ENCODE results near the gene MYO1G. TPM values are rescaled to one million over a fixed set of nuclear protein-coding genes. Genes with fewer than 3 reads are reported as not detected.
"Not testable (repeated sequence)": the region's sequence is repeated elsewhere in the genome, so short reads cannot be mapped to it uniquely, and the experiment has no call there.

MYO1G gene
- total and polyA plus RNA-seq, 2 donors from 2014 or later, result 0.60 to 14.3 TPM

DNA sequence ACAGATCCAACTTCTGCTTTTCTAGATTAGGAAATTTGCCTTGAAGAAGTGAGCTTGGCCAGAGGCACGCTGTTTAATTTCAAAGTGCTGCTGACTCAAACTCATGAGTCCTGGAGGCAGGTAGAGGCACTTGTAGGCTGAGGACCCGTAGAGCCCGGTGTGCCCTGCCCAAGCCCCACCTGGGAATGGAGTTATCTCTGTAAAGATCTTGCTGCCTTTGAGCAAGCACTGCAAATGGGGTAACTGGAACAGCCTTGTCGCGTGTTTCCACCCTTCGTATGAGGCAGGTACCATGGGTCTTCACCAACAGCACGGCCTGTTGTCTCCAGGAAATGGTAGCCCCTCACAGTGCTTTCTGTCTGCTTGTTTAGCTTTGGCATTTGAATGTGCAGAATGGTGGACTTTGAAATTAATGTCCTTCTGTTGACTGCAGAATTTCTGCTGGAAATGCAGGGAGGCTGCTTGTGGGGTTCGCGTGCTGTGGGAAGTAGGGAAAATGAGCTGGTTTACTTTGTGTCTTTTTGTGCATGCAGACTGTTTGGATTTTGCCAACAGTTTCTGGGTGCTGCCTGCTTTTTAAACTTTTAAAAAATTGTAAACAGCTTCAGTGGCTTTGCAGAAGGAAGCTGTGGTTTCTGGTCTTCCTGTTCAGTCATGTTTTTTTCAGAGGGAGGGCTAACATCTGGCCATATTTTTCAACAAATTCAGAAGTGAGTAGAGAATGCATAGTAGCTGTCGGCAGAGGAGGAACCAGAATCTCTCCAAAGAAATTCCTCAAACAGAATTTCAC lies 48.4 kb upstream of the MYO1G start:
- TF ChIP-seq, protein P1, sequence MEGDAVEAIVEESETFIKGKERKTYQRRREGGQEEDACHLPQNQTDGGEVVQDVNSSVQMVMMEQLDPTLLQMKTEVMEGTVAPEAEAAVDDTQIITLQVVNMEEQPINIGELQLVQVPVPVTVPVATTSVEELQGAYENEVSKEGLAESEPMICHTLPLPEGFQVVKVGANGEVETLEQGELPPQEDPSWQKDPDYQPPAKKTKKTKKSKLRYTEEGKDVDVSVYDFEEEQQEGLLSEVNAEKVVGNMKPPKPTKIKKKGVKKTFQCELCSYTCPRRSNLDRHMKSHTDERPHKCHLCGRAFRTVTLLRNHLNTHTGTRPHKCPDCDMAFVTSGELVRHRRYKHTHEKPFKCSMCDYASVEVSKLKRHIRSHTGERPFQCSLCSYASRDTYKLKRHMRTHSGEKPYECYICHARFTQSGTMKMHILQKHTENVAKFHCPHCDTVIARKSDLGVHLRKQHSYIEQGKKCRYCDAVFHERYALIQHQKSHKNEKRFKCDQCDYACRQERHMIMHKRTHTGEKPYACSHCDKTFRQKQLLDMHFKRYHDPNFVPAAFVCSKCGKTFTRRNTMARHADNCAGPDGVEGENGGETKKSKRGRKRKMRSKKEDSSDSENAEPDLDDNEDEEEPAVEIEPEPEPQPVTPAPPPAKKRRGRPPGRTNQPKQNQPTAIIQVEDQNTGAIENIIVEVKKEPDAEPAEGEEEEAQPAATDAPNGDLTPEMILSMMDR (IDR thresholded peaks at IDR 0.05; ENCODE audit: borderline replicate concordance, extremely low read depth, insufficient read depth), result no peak
- Histone ChIP-seq H3K27me3 (ENCODE audit: control insufficient read depth, insufficient read depth, low read length) (no peaks in the 10 kb centered on the region), H3K4me1 (ENCODE audit: control insufficient read depth in 2 of 3, insufficient read depth in 2 of 3, low read depth in 1 of 3, low read length in 3 of 3) (no peaks in the 10 kb centered on the region), H3K27ac (ENCODE audit: low read depth in 2 of 2, low read length in 2 of 2) (no peak overlapping the region), H3K9ac (ENCODE audit: low read length in 3 of 3) (no peak overlapping the region), H3K36me3 (ENCODE audit: control insufficient read depth in 2 of 3, insufficient read depth in 3 of 3, low read length in 3 of 3) (no peaks in the 10 kb centered on the region), H3K9me3 (ENCODE audit: control insufficient read depth in 2 of 3, insufficient read depth in 1 of 3, low read length in 3 of 3) (no peaks in the 10 kb centered on the region), H3K4me3 (ENCODE audit: low read length in 3 of 3) (peak overlapping the region in 2 of 3 donors; percentile 0 to 8)
- intact Hi-C loops (cut with DNase I), result no loop called here
- FAIRE-seq (no peak), DNase-seq (no peak)

DNA sequence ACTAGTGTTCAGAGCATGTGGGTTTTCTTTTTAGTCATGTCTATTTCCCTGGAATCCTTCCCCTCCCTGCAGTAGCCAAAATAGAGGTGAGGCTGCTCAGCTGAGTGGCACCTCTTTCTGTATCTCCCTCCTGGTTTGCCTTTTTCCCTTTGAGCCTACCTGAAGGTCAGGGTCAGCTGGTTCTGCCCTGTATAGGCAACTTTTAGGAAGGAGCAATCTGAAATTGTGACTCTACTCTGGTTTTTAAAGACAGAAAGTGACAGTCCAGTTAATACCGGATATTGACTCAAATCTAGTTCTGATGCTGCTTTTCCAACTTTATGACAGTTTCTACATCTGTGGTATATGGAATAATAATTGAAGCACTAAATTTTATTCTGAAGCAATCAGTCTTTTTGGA lies 47.2 kb upstream of the MYO1G start:
- Histone ChIP-seq H3K9ac (ENCODE audit: low read length in 3 of 3) (no peak overlapping the region), H3K27me3 (ENCODE audit: control insufficient read depth, insufficient read depth, low read length) (no peaks in the 10 kb centered on the region), H3K36me3 (ENCODE audit: control insufficient read depth in 2 of 3, insufficient read depth in 3 of 3, low read length in 3 of 3) (no peaks in the 10 kb centered on the region), H3K4me3 (ENCODE audit: low read length in 3 of 3) (no peak overlapping the region), H3K4me1 (ENCODE audit: control insufficient read depth in 2 of 3, insufficient read depth in 2 of 3, low read depth in 1 of 3, low read length in 3 of 3) (no peaks in the 10 kb centered on the region), H3K27ac (ENCODE audit: low read depth in 2 of 2, low read length in 2 of 2) (no peak overlapping the region), H3K9me3 (ENCODE audit: control insufficient read depth in 2 of 3, insufficient read depth in 1 of 3, low read length in 3 of 3) (no peaks in the 10 kb centered on the region)
- TF ChIP-seq, protein P1 (IDR thresholded peaks at IDR 0.05; ENCODE audit: borderline replicate concordance, extremely low read depth, insufficient read depth), result no peak
- intact Hi-C loops (cut with DNase I), result no loop called here
- FAIRE-seq (no peak), DNase-seq (no peak)

DNA sequence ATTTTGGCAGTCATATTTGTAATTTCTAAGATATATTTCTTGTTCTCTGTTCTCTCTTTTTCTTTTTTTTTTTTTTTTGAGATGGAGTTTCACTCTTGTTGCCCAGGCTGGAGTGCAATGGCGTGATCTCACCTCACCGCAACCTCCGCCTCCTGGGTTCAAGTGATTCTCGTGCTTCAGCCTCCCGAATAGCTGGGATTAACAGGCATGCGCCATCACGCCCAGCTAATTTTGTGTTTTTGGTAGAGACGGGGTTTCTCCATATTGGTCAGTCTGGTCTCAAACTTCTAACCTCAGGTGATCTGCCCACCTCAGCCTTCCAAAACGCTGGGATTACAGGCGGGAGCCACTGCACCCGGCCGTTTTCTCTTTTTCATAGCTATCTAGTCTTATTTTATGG lies 46.7 kb upstream of the MYO1G start:
- H3K4me3 ChIP-seq (ENCODE audit: low read length in 3 of 3); intact Hi-C loops (cut with DNase I); FAIRE-seq; DNase-seq; H3K36me3 ChIP-seq (ENCODE audit: control insufficient read depth in 2 of 3, insufficient read depth in 3 of 3, low read length in 3 of 3); H3K9ac ChIP-seq (ENCODE audit: low read length in 3 of 3); H3K9me3 ChIP-seq (ENCODE audit: control insufficient read depth in 2 of 3, insufficient read depth in 1 of 3, low read length in 3 of 3); H3K4me1 ChIP-seq (ENCODE audit: control insufficient read depth in 2 of 3, insufficient read depth in 2 of 3, low read depth in 1 of 3, low read length in 3 of 3); H3K27me3 ChIP-seq (ENCODE audit: control insufficient read depth, insufficient read depth, low read length); H3K27ac ChIP-seq (ENCODE audit: low read depth in 2 of 2, low read length in 2 of 2): not testable (repeated sequence)

DNA sequence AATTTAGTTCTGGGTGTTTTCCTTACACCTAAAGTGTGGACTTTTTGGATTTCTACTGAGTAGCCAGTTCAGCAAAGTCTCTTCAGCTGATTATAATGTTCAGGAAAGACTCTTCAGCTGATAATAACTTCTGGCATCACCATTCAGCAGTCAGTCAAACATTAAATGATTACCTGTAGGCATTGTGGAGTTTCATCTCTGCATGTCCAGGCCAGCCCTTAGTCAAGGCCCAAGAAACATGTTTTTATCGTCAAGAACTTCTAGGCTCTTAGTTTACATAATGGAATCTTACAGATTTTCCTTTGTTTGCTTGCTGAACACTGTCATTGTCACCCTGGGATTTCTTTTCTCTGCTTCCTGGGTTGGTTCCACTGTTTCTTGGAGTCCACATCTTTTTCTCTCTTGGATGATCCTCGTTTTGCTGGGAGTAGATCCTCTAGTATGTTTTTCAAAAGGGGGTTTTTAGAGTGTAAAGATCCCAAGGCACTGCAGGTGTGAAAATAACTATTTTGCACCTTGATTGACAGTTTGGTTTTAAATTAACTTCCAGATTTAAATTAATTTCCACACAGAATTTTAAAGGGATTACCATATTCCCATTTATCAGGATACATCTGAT lies 45.4 kb upstream of the MYO1G start:
- DNase-seq (no peak), FAIRE-seq (no peak)
- H3K9ac ChIP-seq (ENCODE audit: low read length in 3 of 3), result no peak overlapping the region
- no peaks in the 10 kb centered on the region for H3K27me3 ChIP-seq (ENCODE audit: control insufficient read depth, insufficient read depth, low read length)
- no peak overlapping the region for H3K4me3 ChIP-seq (ENCODE audit: low read length in 3 of 3)
- no peaks in the 10 kb centered on the region for H3K36me3 ChIP-seq (ENCODE audit: control insufficient read depth in 2 of 3, insufficient read depth in 3 of 3, low read length in 3 of 3)
- no peaks in the 10 kb centered on the region for H3K4me1 ChIP-seq (ENCODE audit: control insufficient read depth in 2 of 3, insufficient read depth in 2 of 3, low read depth in 1 of 3, low read length in 3 of 3)
- TF ChIP-seq, protein P1 (IDR thresholded peaks at IDR 0.05; ENCODE audit: borderline replicate concordance, extremely low read depth, insufficient read depth), result no peak
- intact Hi-C loops (cut with DNase I), result no loop called here
- no peaks in the 10 kb centered on the region for H3K9me3 ChIP-seq (ENCODE audit: control insufficient read depth in 2 of 3, insufficient read depth in 1 of 3, low read length in 3 of 3)
- no peak overlapping the region for H3K27ac ChIP-seq (ENCODE audit: low read depth in 2 of 2, low read length in 2 of 2)
